Activated CD8-positive, alpha-beta memory T cell treated with anti-CD3 and anti-CD28 coated beads, Interleukin-2, amount 50 U/mL, for 1 hour (primary cell): ENCODE data around the gene CLEC5A.
"Not testable (repeated sequence)": the region's sequence is repeated elsewhere in the genome, so short reads cannot be mapped to it uniquely, and the experiment has no call there.

ENCODE experiments used
- DNase-seq: peaks from one replicate; pipeline ENCODE4 v3.0.0-alpha.2; 2020; ENCODE audit errors: extremely low read depth

Gene CLEC5A

GRCh38 chr7:141946796-141947195, at the start of gene CLEC5A:
Gene CLEC5A (minus strand): TSS chr7:141946974. CDS start chr7:141946292, 682 bp downstream.
- no peak for DNase-seq

GRCh38 chr7:141993354-141993753, 46.6 kb upstream of the CLEC5A start:
- no peak for DNase-seq

- DNase-seq, result no peak
Observed at GRCh38 chr7:141992688-141993087, 45.9 kb upstream of the CLEC5A start.

- DNase-seq, result no peak
Observed at GRCh38 chr7:141992156-141992555, 45.4 kb upstream of the CLEC5A start.

GRCh38 chr7:141991140-141991539, 44.4 kb upstream of the CLEC5A start:
- DNase-seq, result no peak

- DNase-seq, result no peak
Observed at GRCh38 chr7:141990011-141990725, 43.4 kb upstream of the CLEC5A start.

GRCh38 chr7:141987803-141988202, 41.0 kb upstream of the CLEC5A start:
- DNase-seq, result not testable (repeated sequence)

- DNase-seq, result no peak
Observed at GRCh38 chr7:141986923-141987322, 40.1 kb upstream of the CLEC5A start.

- DNase-seq, result not testable (repeated sequence)
Observed at GRCh38 chr7:141985926-141986325, 39.2 kb upstream of the CLEC5A start.

GRCh38 chr7:141979568-141979967, 32.8 kb upstream of the CLEC5A start:
- DNase-seq, result no peak

GRCh38 chr7:141978351-141978750, 31.6 kb upstream of the CLEC5A start:
- DNase-seq, result no peak

- no peak for DNase-seq
Observed at GRCh38 chr7:141976524-141977245, 29.9 kb upstream of the CLEC5A start.

- peak; percentile 12 for DNase-seq
Observed at GRCh38 chr7:141975806-141976523, 29.2 kb upstream of the CLEC5A start.

GRCh38 chr7:141974831-141975230, 28.1 kb upstream of the CLEC5A start:
- DNase-seq, result no peak

- no peak for DNase-seq
Observed at GRCh38 chr7:141973673-141974072, 26.9 kb upstream of the CLEC5A start, which contains the start of gene TAS2R38. Gene TAS2R38 (minus strand): TSS chr7:141973773. CDS start chr7:141973689, 84 bp downstream.

- DNase-seq, result no peak
Observed at GRCh38 chr7:141960687-141961422, 14.1 kb upstream of the CLEC5A start.

- DNase-seq, result no peak
Observed at GRCh38 chr7:141956084-141956483, 9.3 kb upstream of the CLEC5A start.

- no peak for DNase-seq
Observed at GRCh38 chr7:141954334-141954733, 7.6 kb upstream of the CLEC5A start.

GRCh38 chr7:141952461-141952860, 5.7 kb upstream of the CLEC5A start:
- no peak for DNase-seq

GRCh38 chr7:141950806-141951205, 4.0 kb upstream of the CLEC5A start:
- DNase-seq, result no peak

GRCh38 chr7:141949911-141950310, 3.1 kb upstream of the CLEC5A start:
- DNase-seq, result no peak

GRCh38 chr7:141949451-141949850, 2.7 kb upstream of the CLEC5A start:
- no peak for DNase-seq
